Peyer's patch (tissue), 4 donors: ENCODE results near the gene NHLRC4.

Experiments used
- CTCF ChIP-seq, 6 experiments: fragments of 450-650 bp in 4 of 6; fragments of 200-600 bp in 2 of 6; sonication (generic) in 1 of 6; IDR thresholded peaks; one replicate each; pipeline ENCODE4 v1.5.1; 2017 to 2019; ENCODE audit warnings: antibody characterized with exemption in 6 of 6, mild to moderate bottlenecking in 3 of 6, moderate library complexity in 1 of 6
- POLR2A ChIP-seq, 2 donors: fragments of 450-650 bp; IDR thresholded peaks; one replicate each; pipeline ENCODE4 v1.5.1; 2017; ENCODE audit warnings: antibody characterized with exemption in 2 of 2, mild to moderate bottlenecking in 2 of 2, moderate library complexity in 2 of 2

GRCh38 chr16:563072-563644 lies 3.6 kb upstream of the NHLRC4 start:
- TF ChIP-seq POLR2A (IDR thresholded peaks at IDR 0.05) (no peak), CTCF (IDR thresholded peaks at IDR 0.05) (no peak)
